ENCODE measurements around the gene BET1.

The BET1 gene

DNA sequence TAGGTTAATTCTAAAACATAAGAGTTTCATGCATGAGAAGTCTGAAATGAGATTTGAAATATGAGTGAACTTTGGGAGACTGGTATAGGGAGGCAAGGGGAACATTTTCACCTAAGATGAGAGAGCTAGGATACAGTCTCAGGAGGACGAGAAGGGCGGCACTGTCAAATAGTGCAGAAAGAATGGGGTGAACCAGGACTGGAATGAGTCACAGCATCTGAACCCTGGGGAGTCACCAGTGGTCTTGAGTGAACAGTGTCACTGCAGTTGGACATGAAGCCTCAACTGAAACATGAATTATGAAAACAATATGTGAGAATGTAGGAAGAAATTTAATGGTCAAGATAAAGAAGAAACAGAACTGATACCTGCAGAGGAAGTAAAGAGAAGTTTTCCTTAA is 48.9 kb downstream of the BET1 start:
- no peak for DNase-seq

DNA sequence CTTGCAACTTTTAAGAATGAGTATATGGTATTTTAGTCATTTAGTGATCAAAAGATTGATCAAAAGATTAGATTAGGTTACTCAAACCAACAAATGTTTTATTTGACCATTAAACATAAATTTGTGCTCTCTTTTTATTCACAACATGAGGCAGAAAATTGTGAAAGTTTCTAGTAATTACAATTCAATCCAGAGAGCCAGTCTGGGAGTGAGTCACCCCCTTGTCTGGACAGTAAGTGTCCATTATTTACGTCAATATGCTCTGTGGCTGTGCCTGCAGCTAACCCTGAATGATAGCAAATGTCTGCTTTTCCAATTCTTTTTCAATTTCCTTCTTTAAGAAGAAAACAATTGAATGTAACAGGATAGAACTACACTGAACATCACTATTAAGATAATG is 54.7 kb downstream of the BET1 start:
- DNase-seq, result no peak

DNA sequence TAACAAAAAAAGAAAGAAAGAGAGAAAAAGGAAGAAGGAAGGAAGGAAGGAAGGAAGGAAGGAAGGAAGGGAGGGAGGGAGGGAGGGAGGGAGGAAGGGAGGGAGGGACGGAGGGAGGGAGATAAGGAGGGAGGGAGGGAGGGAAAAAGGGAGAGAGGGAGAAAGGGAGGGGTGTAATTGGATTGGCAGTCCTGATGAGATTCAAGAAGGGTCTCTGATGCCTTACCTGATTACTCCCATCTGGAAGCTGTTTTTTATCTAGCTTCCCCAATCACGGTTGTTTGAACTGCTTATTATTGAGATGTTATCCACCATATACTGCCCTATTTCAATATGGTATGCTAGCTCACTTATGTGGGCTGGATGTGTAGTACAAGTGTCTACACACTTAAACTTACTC is 55.3 kb downstream of the BET1 start:
- no peak for DNase-seq

DNA sequence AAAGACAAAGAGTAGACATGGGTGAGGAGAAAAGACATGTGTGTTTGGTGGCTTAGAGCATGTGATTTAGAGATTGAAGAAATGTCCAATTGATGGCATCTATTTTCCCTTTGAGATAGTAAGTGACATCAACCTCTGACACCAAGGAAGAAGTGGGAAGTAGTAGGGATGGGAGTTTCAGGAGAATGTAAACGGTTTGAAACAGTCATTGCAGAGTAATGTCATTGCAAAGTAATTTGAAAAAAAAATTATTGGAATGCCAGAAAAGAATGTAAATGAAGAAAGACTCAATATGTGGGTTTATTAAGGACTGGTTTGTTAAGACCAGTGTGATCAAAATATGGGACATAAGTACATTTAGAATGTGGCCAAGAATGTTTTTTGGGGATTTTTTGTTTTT is 56.0 kb downstream of the BET1 start:
- no peak for DNase-seq

DNA sequence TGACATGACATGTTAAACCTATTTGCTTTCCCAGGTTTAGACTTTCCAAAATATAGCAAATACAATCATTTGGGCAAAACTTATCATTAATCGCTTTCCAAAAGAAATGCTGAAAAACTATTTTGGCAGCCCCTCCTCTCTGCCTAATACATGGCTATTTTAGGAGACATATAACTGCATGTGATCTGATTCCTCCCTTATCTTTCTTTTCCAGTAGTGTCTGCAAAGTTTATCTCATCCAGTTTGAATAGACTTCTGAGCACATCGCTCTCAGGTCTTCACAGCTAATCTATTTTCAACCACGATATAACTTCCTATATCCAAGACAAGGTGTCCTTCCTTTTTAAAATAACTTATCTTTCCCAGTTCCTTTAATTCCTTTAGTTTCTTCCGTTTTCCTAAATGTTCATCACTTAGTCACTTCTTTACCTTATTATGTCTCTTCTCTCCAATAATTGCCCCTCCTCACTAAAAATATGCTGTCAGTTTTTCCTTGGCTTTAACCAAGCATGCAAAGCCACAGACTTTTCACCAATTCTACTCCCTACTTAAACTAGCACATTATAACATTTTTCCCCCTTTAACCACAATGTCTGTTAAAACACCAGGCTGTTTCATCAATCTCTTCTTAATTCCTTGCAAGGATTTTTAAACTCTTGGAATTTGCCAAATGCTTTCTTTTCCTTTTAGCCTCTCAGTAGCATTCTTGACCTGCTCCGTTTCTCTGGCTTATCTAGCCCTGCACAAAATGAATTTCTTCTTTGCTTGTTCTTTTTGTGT is 58.2 kb downstream of the BET1 start:
- no peak for DNase-seq

DNA sequence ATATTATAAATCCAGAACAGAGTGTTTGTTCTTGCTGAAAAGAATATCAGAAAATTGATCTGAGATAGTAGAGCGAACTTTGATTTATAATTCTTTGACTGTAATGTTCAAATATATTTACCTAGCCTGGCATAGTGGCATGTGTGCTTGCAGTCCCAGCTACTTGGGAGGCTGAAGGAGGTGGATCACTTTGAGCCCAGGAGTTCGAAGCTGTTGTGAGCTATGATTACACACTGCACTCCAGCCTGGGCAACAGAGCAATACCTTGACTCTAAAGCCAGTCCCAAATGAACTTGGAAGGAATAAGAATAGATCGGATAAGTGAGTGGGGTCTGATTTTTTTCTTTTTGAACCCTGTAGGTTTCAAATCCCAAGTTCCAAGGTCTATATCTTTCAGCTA is 59.1 kb downstream of the BET1 start:
- no peak for DNase-seq

DNA sequence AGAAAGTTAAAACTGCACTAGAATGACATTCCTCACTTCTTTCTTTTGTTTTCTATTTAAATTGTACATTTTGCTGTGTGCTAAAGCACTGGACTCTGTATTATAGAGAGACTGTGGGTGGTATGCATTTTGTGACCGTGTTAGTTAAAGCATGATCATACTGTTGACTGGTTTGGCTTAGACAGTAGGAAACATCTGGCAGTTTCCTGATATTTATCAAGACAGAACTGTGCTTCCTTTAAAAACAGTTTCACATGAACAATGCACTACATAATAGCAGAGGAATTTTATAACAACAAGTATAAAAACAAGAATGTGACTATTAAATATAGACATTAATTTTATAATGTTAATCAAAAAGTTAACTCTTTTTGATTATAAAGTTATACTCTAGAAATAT is 59.5 kb downstream of the BET1 start:
- DNase-seq, result no peak

DNA sequence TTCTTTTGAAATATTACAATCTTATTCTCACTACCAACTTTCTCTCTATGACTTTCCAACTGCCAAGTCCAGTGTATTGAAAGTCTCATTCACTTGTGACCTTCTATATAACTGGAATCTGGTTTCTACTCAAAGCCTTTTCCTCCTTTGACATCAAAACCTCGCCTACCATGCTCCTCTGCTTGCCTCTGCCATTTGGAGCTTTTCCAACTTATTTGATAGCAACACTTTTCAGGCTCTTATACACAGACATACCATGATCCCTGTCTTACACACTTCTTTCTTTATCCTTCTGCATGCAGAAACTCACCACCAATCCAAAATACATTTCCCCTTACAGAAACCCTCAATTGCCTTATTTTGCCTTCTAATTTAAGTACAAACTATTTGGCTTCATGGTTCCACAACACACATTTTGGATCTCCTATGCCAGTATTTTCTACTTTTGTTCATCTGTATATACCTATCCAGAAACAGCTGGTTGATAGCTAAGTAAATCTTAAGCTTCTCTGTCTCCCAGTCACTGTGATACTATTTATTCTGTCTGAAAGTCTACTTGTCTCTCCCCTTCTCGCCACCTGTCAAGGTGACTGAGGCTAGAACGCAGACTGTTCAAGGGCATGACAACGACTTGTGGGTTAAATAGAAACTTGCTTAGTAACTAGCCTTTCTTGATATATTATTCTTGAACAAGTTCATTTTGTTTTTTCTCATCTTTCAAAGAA is 60.2 kb downstream of the BET1 start:
- no peak for DNase-seq
